Measurements from ENCODE around the gene WIF1.

The WIF1 gene

GRCh38 chr12:65121956-65122469 lies 908 bp upstream of the WIF1 start:
- DNase-seq: no peak

GRCh38 chr12:65119063-65119462 lies 2.0 kb downstream of the WIF1 start:
- no peak for DNase-seq

GRCh38 chr12:65113621-65114035 lies 7.5 kb downstream of the WIF1 start:
- no peak for DNase-seq

GRCh38 chr12:65106948-65107347 lies 14.2 kb downstream of the WIF1 start:
- DNase-seq: no peak

GRCh38 chr12:65100140-65100539 lies 21.0 kb downstream of the WIF1 start:
- DNase-seq: no peak

- no peak for DNase-seq
Observed at GRCh38 chr12:65099182-65099581, 21.9 kb downstream of the WIF1 start.

GRCh38 chr12:65098364-65098763 lies 22.7 kb downstream of the WIF1 start:
- DNase-seq: no peak

- DNase-seq: no peak
Observed at GRCh38 chr12:65094722-65095121, 26.4 kb downstream of the WIF1 start.

GRCh38 chr12:65093606-65094005 lies 27.5 kb downstream of the WIF1 start:
- DNase-seq: no peak

- DNase-seq: no peak
Observed at GRCh38 chr12:65090461-65090860, 30.6 kb downstream of the WIF1 start.

GRCh38 chr12:65086236-65086635 lies 34.9 kb downstream of the WIF1 start:
- DNase-seq: no peak

GRCh38 chr12:65084579-65084978 lies 36.5 kb downstream of the WIF1 start:
- no peak for DNase-seq

GRCh38 chr12:65083581-65083980 lies 37.5 kb downstream of the WIF1 start:
- no peak for DNase-seq

GRCh38 chr12:65082406-65082805 lies 38.7 kb downstream of the WIF1 start:
- DNase-seq: no peak

GRCh38 chr12:65081496-65081895 lies 39.6 kb downstream of the WIF1 start:
- no peak for DNase-seq

- DNase-seq: no peak
Observed at GRCh38 chr12:65074932-65075331, 46.2 kb downstream of the WIF1 start.

- no peak for DNase-seq
Observed at GRCh38 chr12:65069336-65069735, 51.8 kb downstream of the WIF1 start.

- DNase-seq: no peak
Observed at GRCh38 chr12:65067383-65067782, 53.7 kb downstream of the WIF1 start.

GRCh38 chr12:65055859-65056258 lies 65.2 kb downstream of the WIF1 start:
- no peak for DNase-seq

GRCh38 chr12:65051218-65051617 lies 69.9 kb downstream of the WIF1 start:
- DNase-seq: no peak

GRCh38 chr12:65045269-65045668 lies 75.8 kb downstream of the WIF1 start:
- DNase-seq: no peak

- DNase-seq: no peak
Observed at GRCh38 chr12:65039301-65039700, 81.8 kb downstream of the WIF1 start.

- no peak for DNase-seq
Observed at GRCh38 chr12:65025136-65025535, 96.0 kb downstream of the WIF1 start.

GRCh38 chr12:65023485-65023884 lies 97.6 kb downstream of the WIF1 start:
- DNase-seq: no peak

GRCh38 chr12:65022960-65023359 lies 98.1 kb downstream of the WIF1 start:
- DNase-seq: no peak

GRCh38 chr12:65022421-65022820 lies 98.7 kb downstream of the WIF1 start:
- no peak for DNase-seq
